ENCODE results near the gene RETSAT.
A peak's percentile ranks its signal among the peaks of the same experiment; 100 is the strongest.
"Not testable (repeated sequence)": the region's sequence is repeated elsewhere in the genome, so short reads cannot be mapped to it uniquely, and the experiment has no call there.

The RETSAT gene

GRCh38 chr2:85390941-85391669 lies 36.8 kb upstream of the RETSAT start:
- Mint-ChIP-seq H3K27me3 (no peaks in the 10 kb centered on the region), H3K36me3 (peaks cover 18 to 36% of the 10 kb centered on the region in 2 donors), H3K4me1 (peaks cover 19 to 36% of the 10 kb centered on the region in 2 donors), H3K4me3 (no peak overlapping the region), H3K9me3 (no peaks in the 10 kb centered on the region), H3K27ac (peak overlapping the region; percentile 81)
- DNase-seq (peak; percentile 32), ATAC-seq (replicated peaks) (peak; percentile 54 to 69)

GRCh38 chr2:85388878-85389538 lies 34.7 kb upstream of the RETSAT start:
- Mint-ChIP-seq H3K27ac (peak overlapping the region; percentile 56), H3K27me3 (no peaks in the 10 kb centered on the region), H3K4me3 (no peak overlapping the region), H3K36me3 (peaks cover 25 to 37% of the 10 kb centered on the region in 2 donors), H3K9me3 (no peaks in the 10 kb centered on the region), H3K4me1 (peaks cover 17 to 27% of the 10 kb centered on the region in 2 donors)
- no peak for DNase-seq
- ATAC-seq (replicated peaks): no peak

- no peak for ATAC-seq (replicated peaks)
- no peak overlapping the region for H3K27ac Mint-ChIP-seq
These were observed 33.4 kb upstream of the RETSAT start for GRCh38 chr2:85387754-85388153.

GRCh38 chr2:85385746-85386145 lies 31.4 kb upstream of the RETSAT start:
- Mint-ChIP-seq H3K27me3 (no peaks in the 10 kb centered on the region), H3K9me3 (no peaks in the 10 kb centered on the region), H3K36me3 (peaks cover 38 to 42% of the 10 kb centered on the region in 2 donors), H3K4me1 (peaks cover 0 to 3% of the 10 kb centered on the region in 2 donors), H3K27ac (peak overlapping the region; percentile 65), H3K4me3 (no peak overlapping the region)
- no peak for DNase-seq
- no peak for ATAC-seq (replicated peaks)

More at GRCh38 chr2:85387754-85388153, 33.4 kb upstream of the RETSAT start:
- Mint-ChIP-seq H3K4me1 (peaks cover 12 to 19% of the 10 kb centered on the region in 2 donors), H3K36me3 (peaks cover 30 to 43% of the 10 kb centered on the region in 2 donors), H3K4me3 (no peak overlapping the region), H3K27me3 (no peaks in the 10 kb centered on the region), H3K9me3 (no peaks in the 10 kb centered on the region)
- no peak for DNase-seq

- Mint-ChIP-seq H3K27ac (no peak overlapping the region), H3K4me3 (no peak overlapping the region), H3K27me3 (no peaks in the 10 kb centered on the region), H3K36me3 (peaks cover 33 to 41% of the 10 kb centered on the region in 2 donors), H3K4me1 (peaks cover 0 to 3% of the 10 kb centered on the region in 2 donors), H3K9me3 (peaks cover 0 to 1% of the 10 kb centered on the region in 2 donors)
- ATAC-seq (replicated peaks) (no peak), DNase-seq (no peak)
These were observed 29.5 kb upstream of the RETSAT start for GRCh38 chr2:85383850-85384249.

- not testable (repeated sequence) for H3K27ac Mint-ChIP-seq; DNase-seq; ATAC-seq (replicated peaks); H3K27me3 Mint-ChIP-seq; H3K9me3 Mint-ChIP-seq; H3K4me1 Mint-ChIP-seq; H3K4me3 Mint-ChIP-seq
- H3K36me3 Mint-ChIP-seq: peaks cover 40 to 48% of the 10 kb centered on the region in 2 donors
These were observed 28.8 kb upstream of the RETSAT start for GRCh38 chr2:85383151-85383550.

- H3K27ac Mint-ChIP-seq: no peak overlapping the region
- H3K27me3 Mint-ChIP-seq: no peaks in the 10 kb centered on the region
- H3K36me3 Mint-ChIP-seq: peaks cover 57 to 66% of the 10 kb centered on the region in 2 donors
- no peak overlapping the region for H3K4me3 Mint-ChIP-seq
- peaks cover 0 to 1% of the 10 kb centered on the region in 2 donors for H3K9me3 Mint-ChIP-seq
- H3K4me1 Mint-ChIP-seq: peaks cover 0 to 2% of the 10 kb centered on the region in 2 donors
- ATAC-seq (replicated peaks): no peak
- no peak for DNase-seq
These were observed 25.7 kb upstream of the RETSAT start for GRCh38 chr2:85380048-85380447.

GRCh38 chr2:85378257-85378656 lies 23.9 kb upstream of the RETSAT start:
- no peak overlapping the region for H3K27ac Mint-ChIP-seq
- H3K36me3 Mint-ChIP-seq: peaks cover 59 to 65% of the 10 kb centered on the region in 2 donors
- ATAC-seq (replicated peaks) (no peak), DNase-seq (no peak)
- no peak overlapping the region for H3K4me3 Mint-ChIP-seq
- H3K4me1 Mint-ChIP-seq: no peaks in the 10 kb centered on the region
- no peaks in the 10 kb centered on the region for H3K27me3 Mint-ChIP-seq
- H3K9me3 Mint-ChIP-seq: peaks cover 0 to 3% of the 10 kb centered on the region in 2 donors

- Mint-ChIP-seq H3K4me3 (no peak overlapping the region), H3K4me1 (no peaks in the 10 kb centered on the region), H3K27ac (no peak overlapping the region), H3K36me3 (peaks cover 56 to 62% of the 10 kb centered on the region in 2 donors), H3K9me3 (peaks cover 0 to 3% of the 10 kb centered on the region in 2 donors), H3K27me3 (no peaks in the 10 kb centered on the region)
- DNase-seq: no peak
- ATAC-seq (replicated peaks): no peak
These were observed 22.8 kb upstream of the RETSAT start for GRCh38 chr2:85377083-85377482.

GRCh38 chr2:85376291-85377065 lies 22.1 kb upstream of the RETSAT start:
- DNase-seq (no peak), ATAC-seq (replicated peaks) (no peak)
- Mint-ChIP-seq H3K4me3 (no peak overlapping the region), H3K36me3 (peaks cover 52 to 60% of the 10 kb centered on the region in 2 donors), H3K9me3 (peaks cover 0 to 3% of the 10 kb centered on the region in 2 donors), H3K27ac (no peak overlapping the region), H3K4me1 (no peaks in the 10 kb centered on the region), H3K27me3 (no peaks in the 10 kb centered on the region)

GRCh38 chr2:85371045-85371444 lies 16.7 kb upstream of the RETSAT start:
- no peaks in the 10 kb centered on the region for H3K27me3 Mint-ChIP-seq
- ATAC-seq (replicated peaks) (no peak), DNase-seq (no peak)
- no peak overlapping the region for H3K4me3 Mint-ChIP-seq
- H3K36me3 Mint-ChIP-seq: peaks cover 24 to 33% of the 10 kb centered on the region in 2 donors
- peaks cover 0 to 2% of the 10 kb centered on the region in 2 donors for H3K9me3 Mint-ChIP-seq
- no peak overlapping the region for H3K27ac Mint-ChIP-seq
- no peaks in the 10 kb centered on the region for H3K4me1 Mint-ChIP-seq

GRCh38 chr2:85369500-85369899 lies 15.2 kb upstream of the RETSAT start:
- H3K4me1 Mint-ChIP-seq: no peaks in the 10 kb centered on the region
- no peak overlapping the region for H3K4me3 Mint-ChIP-seq
- H3K27ac Mint-ChIP-seq: no peak overlapping the region
- H3K36me3 Mint-ChIP-seq: peaks cover 16 to 22% of the 10 kb centered on the region in 2 donors
- peaks cover 0 to 2% of the 10 kb centered on the region in 2 donors for H3K9me3 Mint-ChIP-seq
- ATAC-seq (replicated peaks) (no peak), DNase-seq (no peak)
- no peaks in the 10 kb centered on the region for H3K27me3 Mint-ChIP-seq

- no peak for DNase-seq
- H3K27me3 Mint-ChIP-seq: no peaks in the 10 kb centered on the region
- H3K4me3 Mint-ChIP-seq: no peak overlapping the region
- no peak for ATAC-seq (replicated peaks)
- peaks cover 13 to 20% of the 10 kb centered on the region in 2 donors for H3K36me3 Mint-ChIP-seq
- no peaks in the 10 kb centered on the region for H3K4me1 Mint-ChIP-seq
- peaks cover 0 to 1% of the 10 kb centered on the region in 2 donors for H3K9me3 Mint-ChIP-seq
- no peak overlapping the region for H3K27ac Mint-ChIP-seq
These were observed 14.6 kb upstream of the RETSAT start for GRCh38 chr2:85368921-85369320.

GRCh38 chr2:85367180-85367579 lies 12.9 kb upstream of the RETSAT start:
- Mint-ChIP-seq H3K4me3 (no peak overlapping the region), H3K27ac (no peak overlapping the region), H3K4me1 (no peaks in the 10 kb centered on the region), H3K36me3 (peaks cover 15 to 27% of the 10 kb centered on the region in 2 donors), H3K27me3 (no peaks in the 10 kb centered on the region), H3K9me3 (no peaks in the 10 kb centered on the region)
- no peak for ATAC-seq (replicated peaks)
- DNase-seq: no peak

Measured in stimulated activated naive B cell treated with anti-CD40 and anti-IgM and Interleukin-4, amounts not matched to agents 10 μg/mL and 1 μg/mL and 100 μg/mL, for 72 hours (primary cell).